Retinal pigment epithelial cell (primary cell): ENCODE measurements around the gene MRFAP1.

Experiments
- DNase-seq: peaks from one replicate; pipeline ENCODE4 v3.0.0-alpha.2; 2010; ENCODE audit warnings: low read depth
- H3K4me3 ChIP-seq: 2 replicates; pipeline ENCODE4 v1.5.1; 2011; ENCODE audit warnings: mild to moderate bottlenecking, low read length, control low read depth, moderate library complexity
- CTCF ChIP-seq: conservative IDR thresholded peaks from 2 replicates; pipeline ENCODE4 v1.5.1; 2011; ENCODE audit warnings: low read depth, low read length, control low read depth, inconsistent platforms

The MRFAP1 gene

GRCh38 chr4:6605114-6605513 lies 35.4 kb upstream of the MRFAP1 start:
- no peak overlapping the region for H3K4me3 ChIP-seq
- DNase-seq, result no peak
- no peak for TF ChIP-seq CTCF

GRCh38 chr4:6605605-6606004 lies 34.9 kb upstream of the MRFAP1 start:
- no peak for TF ChIP-seq CTCF
- H3K4me3 ChIP-seq, result no peak overlapping the region
- DNase-seq, result no peak

- H3K4me3 ChIP-seq, result no peak overlapping the region
- no peak for DNase-seq
- no peak for TF ChIP-seq CTCF
These were observed 33.8 kb upstream of the MRFAP1 start for GRCh38 chr4:6606465-6607235.

- DNase-seq, result no peak
- no peak for TF ChIP-seq CTCF
- no peak overlapping the region for H3K4me3 ChIP-seq
These were observed 33.0 kb upstream of the MRFAP1 start for GRCh38 chr4:6607368-6608055.

- peak; percentile 36 for TF ChIP-seq CTCF
- H3K4me3 ChIP-seq, result no peak overlapping the region
- DNase-seq, result no peak
These were observed 31.6 kb upstream of the MRFAP1 start for GRCh38 chr4:6608758-6609414.

- no peak for TF ChIP-seq CTCF
- no peak overlapping the region for H3K4me3 ChIP-seq
- DNase-seq, result no peak
These were observed 30.9 kb upstream of the MRFAP1 start for GRCh38 chr4:6609415-6610079.
